HCT116 (cell line): Measurements from ENCODE around the gene GLDC. TPM values are rescaled to one million over a fixed set of nuclear protein-coding genes. Genes with fewer than 3 reads are reported as not detected.
A peak's percentile ranks its signal among the peaks of the same experiment; 100 is the strongest.

Experiments used
- ATAC-seq: fragments of 200-7000 bp; cut with Tn5 transposase; 2 replicates; pipeline ENCODE4 v1.9.1; 2020; ENCODE audit warnings: mild to moderate bottlenecking, moderate library complexity
- BruUV-seq: library from RNA; stranded (reverse); fragments of 400-500 nt; replicated peaks from 2 replicates; lab custom pipeline; 2021; lab: Mats Ljungman, UMichigan
- CTCF ChIA-PET: fragments of 300-600 bp; sonication (Branson Sonifier 250); formaldehyde crosslinking; loops from one replicate; lab custom pipeline; 2021; ENCODE audit warnings: antibody characterized with exemption; lab: Charles Lee
- POLR2A ChIA-PET: fragments of 300-600, 350-600 bp; sonication (Branson Sonifier 250); formaldehyde crosslinking; loops from one replicate; lab custom pipeline; 2021; ENCODE audit warnings: antibody characterized with exemption; lab: Charles Lee
- RAD21 ChIA-PET, 2 experiments: fragments of 300-600 bp; sonication (Branson Sonifier 250); formaldehyde crosslinking; loops; one replicate each; lab custom pipeline; 2023; ENCODE audit warnings: low total read pairs in 2 of 2; ENCODE audit not compliant: uncharacterized antibody in 2 of 2, unreplicated experiment in 2 of 2, low non-redundant PET in 1 of 2; lab: Charles Lee
- DNase-seq: peaks from one replicate; pipeline ENCODE4 v3.0.0-alpha.2; 2010; ENCODE audit warnings: low read depth, low spot score
- H2AFZ ChIP-seq: fragments of 200-600 bp; shearing (Covaris generic), sonication (generic); 2 replicates; pipeline ENCODE4 v1.6.1; 2017; ENCODE audit warnings: low read depth, mixed run types, mixed read lengths, antibody characterized with exemption, low read length; ENCODE audit not compliant: poor library complexity, severe bottlenecking
- H3K27ac ChIP-seq: 2 replicates; pipeline ENCODE4 v1.5.1; 2012; ENCODE audit warnings: low read depth, low read length
- H3K27me3 ChIP-seq: fragments of 200-600 bp; sonication (generic); 2 replicates; pipeline ENCODE4 v1.6.1; 2016; ENCODE audit warnings: mixed run types, low read length, mixed read lengths; ENCODE audit not compliant: insufficient read depth
- H3K36me3 ChIP-seq, 2 experiments: fragments of 200-500 bp in 1 of 2; fragments of 200-600 bp in 1 of 2; sonication (Bioruptor generic) in 1 of 2; sonication (generic) in 1 of 2; 2 replicates each; pipeline versions ENCODE4 v1.5.1 to v1.6.1; 2014 to 2016; ENCODE audit warnings: low read length in 2 of 2, inconsistent platforms in 1 of 2, mixed read lengths in 1 of 2, mixed run types in 1 of 2; ENCODE audit not compliant: insufficient read depth in 2 of 2, control insufficient read depth in 1 of 2
- H3K4me1 ChIP-seq, 2 experiments: fragments of 200-600 bp in 1 of 2; sonication (generic) in 1 of 2; 2 replicates each; pipeline versions ENCODE4 v1.5.1 to v1.6.1; 2012 to 2017; ENCODE audit warnings: low read length in 2 of 2, inconsistent platforms in 1 of 2, mild to moderate bottlenecking in 1 of 2, mixed read lengths in 1 of 2, mixed run types in 1 of 2, moderate library complexity in 1 of 2; ENCODE audit not compliant: insufficient read depth in 2 of 2, control insufficient read depth in 1 of 2
- H3K4me2 ChIP-seq: fragments of 200-600 bp; sonication (generic); 2 replicates; pipeline ENCODE4 v1.6.1; 2017; ENCODE audit warnings: mixed run types, low read length, mixed read lengths
- H3K4me3 ChIP-seq, 2 experiments: fragments of 200-600 bp in 1 of 2; sonication (generic) in 1 of 2; replicated peaks in 1 of 2; 2 replicates each; pipeline ENCODE4 v1.5.1; 2011 to 2016; ENCODE audit warnings: low read length in 2 of 2, control low read depth in 1 of 2, low read depth in 1 of 2, mild to moderate bottlenecking in 1 of 2, mixed read lengths in 1 of 2, mixed run types in 1 of 2
- H3K79me2 ChIP-seq: fragments of 200-600 bp; sonication (generic); 2 replicates; pipeline ENCODE4 v1.6.1; 2017; ENCODE audit warnings: mild to moderate bottlenecking, mixed run types, low read length, moderate library complexity, mixed read lengths; ENCODE audit not compliant: insufficient read depth
- H3K9ac ChIP-seq: fragments of 200-600 bp; sonication (generic); 2 replicates; pipeline ENCODE4 v1.6.1; 2016; ENCODE audit warnings: low read length, mixed read lengths
- H3K9me2 ChIP-seq: fragments of 200-600 bp; sonication (generic), shearing (Covaris generic); 2 replicates; pipeline ENCODE4 v1.6.1; 2017; ENCODE audit warnings: mixed run types, mild to moderate bottlenecking, moderate library complexity; ENCODE audit not compliant: insufficient read depth
- H3K9me3 ChIP-seq, 2 experiments: fragments of 200-500 bp in 1 of 2; fragments of 200-600 bp in 1 of 2; sonication (Bioruptor generic) in 1 of 2; sonication (generic) in 1 of 2; 2 replicates each; pipeline ENCODE4 v1.6.1; 2014 to 2017; ENCODE audit warnings: low read length in 2 of 2, mixed read lengths in 2 of 2, inconsistent platforms in 1 of 2, low read depth in 1 of 2, mild to moderate bottlenecking in 1 of 2, mixed run types in 1 of 2, moderate library complexity in 1 of 2; ENCODE audit not compliant: control insufficient read depth in 1 of 2, insufficient read depth in 1 of 2
- H4K20me1 ChIP-seq: fragments of 200-600 bp; sonication (generic), shearing (Covaris generic); 2 replicates; pipeline ENCODE4 v1.6.1; 2017; ENCODE audit warnings: mixed run types, mild to moderate bottlenecking, moderate library complexity; ENCODE audit not compliant: insufficient read depth
- CBX3 ChIP-seq: IDR thresholded peaks from 2 replicates; pipeline ENCODE4 v1.6.1; 2012; ENCODE audit warnings: low read depth
- CEBPB ChIP-seq: IDR thresholded peaks from 2 replicates; pipeline ENCODE4 v1.6.1; 2012; ENCODE audit warnings: low read depth
- EGR1 ChIP-seq: IDR thresholded peaks from 2 replicates; pipeline ENCODE4 v1.6.1; 2012; ENCODE audit warnings: low read depth
- ELF1 ChIP-seq: IDR thresholded peaks from 2 replicates; pipeline ENCODE4 v1.6.1; 2012; ENCODE audit warnings: low read depth, borderline replicate concordance
- MAX ChIP-seq: IDR thresholded peaks from 2 replicates; pipeline ENCODE4 v1.6.1; 2012
- RAD21 ChIP-seq: IDR thresholded peaks from 2 replicates; pipeline ENCODE4 v1.6.1; 2012; ENCODE audit warnings: low read depth, mild to moderate bottlenecking
- REST ChIP-seq: IDR thresholded peaks from 2 replicates; pipeline ENCODE4 v1.6.1; 2012; ENCODE audit warnings: low read depth
- SRF ChIP-seq: IDR thresholded peaks from 2 replicates; pipeline ENCODE4 v1.6.1; 2012; ENCODE audit warnings: low read depth
- YY1 ChIP-seq: IDR thresholded peaks from 2 replicates; pipeline ENCODE4 v1.6.1; 2011; ENCODE audit warnings: low read length, low read depth, moderate library complexity, mild to moderate bottlenecking; ENCODE audit not compliant: insufficient replicate concordance; ENCODE audit errors: extremely low read depth
- ZFX ChIP-seq: fragments of 450-650 bp; IDR thresholded peaks from 2 replicates; pipeline ENCODE4 v1.6.1; 2017
- ZNF274 ChIP-seq: fragments of 200-500 bp; sonication (Bioruptor generic); IDR thresholded peaks from 2 replicates; pipeline ENCODE4 v1.6.1; 2014; ENCODE audit warnings: mild to moderate bottlenecking, low read depth, low read length, inconsistent platforms
- intact Hi-C: fragments of 100-400 bp; cut with micrococcal nuclease; formaldehyde crosslinking; loops from 2 replicates; pipeline ENCODE4 v1.10.0; 2022
- total RNA-seq: library from RNA; stranded (reverse); gene quantifications from one replicate; pipeline ENCODE4 v1.2.1, GENCODE V29; 2021; ENCODE audit not compliant: unreplicated experiment
- TF ChIP-seq, protein P1 (sequence below), 3 experiments: fragments of 200-600 bp in 1 of 3; sonication (generic) in 1 of 3; IDR thresholded peaks in 2 of 3; conservative IDR thresholded peaks in 1 of 3; 2 replicates each; pipeline ENCODE4 v1.5.1; 2012 to 2017; ENCODE audit warnings: low read depth in 2 of 3, low read length in 2 of 3, antibody characterized with exemption in 1 of 3, borderline replicate concordance in 1 of 3, control low read depth in 1 of 3, mild to moderate bottlenecking in 1 of 3, mixed read lengths in 1 of 3, mixed run types in 1 of 3, moderate library complexity in 1 of 3; ENCODE audit not compliant: insufficient read depth in 1 of 3

The GLDC gene
- total RNA-seq, 1 experiment from 2014 or later = 4.9 TPM

DNA sequence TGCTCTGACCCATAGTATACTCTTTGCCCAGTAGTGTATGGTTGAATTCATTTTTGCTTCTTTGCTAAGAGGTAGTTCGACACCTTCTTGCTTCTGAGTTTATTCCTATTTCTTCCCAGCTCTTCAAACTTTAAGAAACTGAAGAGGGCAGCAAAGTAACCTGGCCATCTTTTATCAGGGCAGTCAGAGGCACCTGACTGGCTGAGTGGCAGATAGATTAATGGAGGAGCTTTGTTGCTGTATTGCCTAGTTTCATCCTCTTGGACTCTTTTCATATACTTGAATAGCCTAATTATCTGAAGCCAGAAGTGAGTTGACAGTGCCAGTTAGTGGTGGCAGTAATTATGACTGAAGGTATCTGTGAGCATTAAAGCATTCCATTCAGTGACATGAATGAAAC, 150.1 kb downstream of the GLDC start:
- Histone ChIP-seq H4K20me1 (no peaks in the 10 kb centered on the region), H3K4me1 (no peaks in the 10 kb centered on the region), H3K4me3 (no peak overlapping the region), H3K4me2 (no peak overlapping the region), H3K9me2 (no peaks in the 10 kb centered on the region), H3K9me3 (no peaks in the 10 kb centered on the region), H3K9ac (no peak overlapping the region), H2AFZ (no peak overlapping the region), H3K79me2 (peaks cover 8% of the 10 kb centered on the region), H3K27me3 (no peaks in the 10 kb centered on the region), H3K36me3 (peaks cover 7 to 12% of the 10 kb centered on the region in 2 experiments), H3K27ac (no peak overlapping the region)
- DNase-seq = no peak
- intact Hi-C loops = no loop called here
- peak; percentile 30; the same call in 1 of the 2 replicates for TF ChIP-seq RAD21
- no peak for TF ChIP-seq EGR1
- TF ChIP-seq, protein P1, sequence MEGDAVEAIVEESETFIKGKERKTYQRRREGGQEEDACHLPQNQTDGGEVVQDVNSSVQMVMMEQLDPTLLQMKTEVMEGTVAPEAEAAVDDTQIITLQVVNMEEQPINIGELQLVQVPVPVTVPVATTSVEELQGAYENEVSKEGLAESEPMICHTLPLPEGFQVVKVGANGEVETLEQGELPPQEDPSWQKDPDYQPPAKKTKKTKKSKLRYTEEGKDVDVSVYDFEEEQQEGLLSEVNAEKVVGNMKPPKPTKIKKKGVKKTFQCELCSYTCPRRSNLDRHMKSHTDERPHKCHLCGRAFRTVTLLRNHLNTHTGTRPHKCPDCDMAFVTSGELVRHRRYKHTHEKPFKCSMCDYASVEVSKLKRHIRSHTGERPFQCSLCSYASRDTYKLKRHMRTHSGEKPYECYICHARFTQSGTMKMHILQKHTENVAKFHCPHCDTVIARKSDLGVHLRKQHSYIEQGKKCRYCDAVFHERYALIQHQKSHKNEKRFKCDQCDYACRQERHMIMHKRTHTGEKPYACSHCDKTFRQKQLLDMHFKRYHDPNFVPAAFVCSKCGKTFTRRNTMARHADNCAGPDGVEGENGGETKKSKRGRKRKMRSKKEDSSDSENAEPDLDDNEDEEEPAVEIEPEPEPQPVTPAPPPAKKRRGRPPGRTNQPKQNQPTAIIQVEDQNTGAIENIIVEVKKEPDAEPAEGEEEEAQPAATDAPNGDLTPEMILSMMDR (IDR thresholded peaks at IDR 0.05 in 2 of 3, conservative IDR thresholded peaks at IDR 0.05 in 1 of 3; ENCODE audit: borderline replicate concordance in 1 of 3, insufficient read depth in 1 of 3, low read depth in 2 of 3, low read length in 2 of 3) = peak; percentile 3 to 16 (median 11); a peak in 1 of 6 replicates
- ATAC-seq = peak; percentile 47; the same call in 1 of the 2 replicates
- no TSS peak for BruUV-seq
- CTCF ChIA-PET = no interaction called here
- RAD21 ChIA-PET = no interaction called here
- POLR2A ChIA-PET = no interaction called here

DNA sequence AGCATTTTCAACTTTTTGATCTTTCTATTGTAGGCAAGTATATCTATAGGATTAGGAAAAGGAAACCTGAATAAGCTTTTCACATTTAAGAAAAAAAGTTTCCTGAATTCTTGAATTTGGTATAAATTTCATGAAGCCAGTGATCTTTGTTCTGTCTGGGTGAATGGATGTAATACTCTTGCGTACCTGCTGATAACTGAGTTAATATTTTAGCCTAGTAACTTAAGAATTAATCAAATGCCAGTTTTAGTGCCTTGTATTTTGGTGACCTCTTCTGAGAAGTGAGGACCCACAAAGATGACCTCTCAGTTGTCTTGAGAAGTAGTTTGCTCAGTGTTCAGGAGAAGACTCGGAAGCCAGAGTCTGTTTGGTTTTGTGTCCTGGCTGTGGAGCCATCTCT, 154.7 kb downstream of the GLDC start:
- H3K27me3 ChIP-seq = no peaks in the 10 kb centered on the region
- no peaks in the 10 kb centered on the region for H3K9me2 ChIP-seq
- peaks cover 15% of the 10 kb centered on the region for H3K79me2 ChIP-seq
- ChIA-PET CTCF (no interaction called here), RAD21 (no interaction called here), POLR2A (no interaction called here)
- H3K36me3 ChIP-seq = peaks cover 4 to 7% of the 10 kb centered on the region in 2 experiments; a peak in 2 of 4 replicates
- ATAC-seq = no peak
- no peak overlapping the region for H3K4me3 ChIP-seq
- no peaks in the 10 kb centered on the region for H3K4me1 ChIP-seq
- no TSS peak for BruUV-seq
- DNase-seq = no peak
- no peak overlapping the region for H2AFZ ChIP-seq
- no peak overlapping the region for H3K9ac ChIP-seq
- H3K4me2 ChIP-seq = no peak overlapping the region
- intact Hi-C loops = no loop called here
- H3K9me3 ChIP-seq = no peaks in the 10 kb centered on the region
- H3K27ac ChIP-seq = no peak overlapping the region
- H4K20me1 ChIP-seq = no peaks in the 10 kb centered on the region
- TF ChIP-seq RAD21 (no peak), ELF1 (no peak), SRF (no peak), YY1 (no peak), ZNF274 (no peak), REST (no peak), CEBPB (no peak), CBX3 (no peak), MAX (no peak), ZFX (no peak)
- TF ChIP-seq, protein P1 (IDR thresholded peaks at IDR 0.05 in 2 of 3, conservative IDR thresholded peaks at IDR 0.05 in 1 of 3; ENCODE audit: borderline replicate concordance in 1 of 3, insufficient read depth in 1 of 3, low read depth in 2 of 3, low read length in 2 of 3) = no peak
